Stimulated activated CD8-positive, alpha-beta memory T cell treated with anti-CD3 and anti-CD28 coated beads, Interleukin-15, amount 100 ng/mL, for 1 hour (primary cell): ENCODE data around the gene TIMM10.
A peak's percentile ranks its signal among the peaks of the same experiment; 100 is the strongest.

Experiments used
- DNase-seq: peaks from one replicate; pipeline ENCODE4 v3.0.0-alpha.2; 2020; ENCODE audit warnings: low read depth

The TIMM10 gene

DNA sequence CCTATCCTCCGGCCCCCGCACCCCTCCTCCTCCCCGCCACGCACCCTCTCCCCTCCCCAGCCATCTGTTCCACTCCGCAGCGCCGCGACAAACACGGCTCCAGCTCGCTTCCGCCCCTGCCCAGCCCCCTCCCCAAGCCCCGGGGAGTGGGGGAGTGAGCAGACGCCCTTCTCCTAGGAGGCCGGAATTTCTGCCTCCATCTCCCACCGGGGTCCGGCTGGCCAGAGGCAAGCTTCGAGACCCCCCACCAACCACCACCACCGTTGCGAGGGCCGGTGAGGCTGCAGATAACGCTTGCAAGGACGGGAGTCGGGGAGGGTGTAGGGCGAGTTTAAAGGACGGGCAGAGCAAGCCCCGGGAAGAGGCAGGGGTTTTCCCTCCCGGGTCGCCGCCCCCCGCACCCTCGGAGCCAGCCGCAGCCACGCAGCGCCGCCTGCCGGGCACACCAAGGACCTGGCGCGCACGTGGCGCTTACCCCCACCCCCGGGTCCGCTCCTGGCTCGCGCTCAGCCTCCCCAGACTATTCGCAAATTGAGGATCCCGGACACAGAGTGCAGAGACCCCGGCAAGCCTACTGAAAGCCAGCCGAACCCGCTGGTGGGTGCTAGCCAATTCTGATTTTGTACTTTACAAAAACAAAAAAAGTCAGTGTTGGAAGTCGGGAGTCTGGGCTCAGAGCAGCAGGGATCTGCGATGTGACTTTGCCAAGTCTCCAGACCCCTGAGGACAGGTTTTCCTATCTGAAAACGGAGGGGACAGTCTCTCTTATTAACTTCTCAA is 47.6 kb downstream of the TIMM10 start:
- DNase-seq: peak; percentile 34

DNA sequence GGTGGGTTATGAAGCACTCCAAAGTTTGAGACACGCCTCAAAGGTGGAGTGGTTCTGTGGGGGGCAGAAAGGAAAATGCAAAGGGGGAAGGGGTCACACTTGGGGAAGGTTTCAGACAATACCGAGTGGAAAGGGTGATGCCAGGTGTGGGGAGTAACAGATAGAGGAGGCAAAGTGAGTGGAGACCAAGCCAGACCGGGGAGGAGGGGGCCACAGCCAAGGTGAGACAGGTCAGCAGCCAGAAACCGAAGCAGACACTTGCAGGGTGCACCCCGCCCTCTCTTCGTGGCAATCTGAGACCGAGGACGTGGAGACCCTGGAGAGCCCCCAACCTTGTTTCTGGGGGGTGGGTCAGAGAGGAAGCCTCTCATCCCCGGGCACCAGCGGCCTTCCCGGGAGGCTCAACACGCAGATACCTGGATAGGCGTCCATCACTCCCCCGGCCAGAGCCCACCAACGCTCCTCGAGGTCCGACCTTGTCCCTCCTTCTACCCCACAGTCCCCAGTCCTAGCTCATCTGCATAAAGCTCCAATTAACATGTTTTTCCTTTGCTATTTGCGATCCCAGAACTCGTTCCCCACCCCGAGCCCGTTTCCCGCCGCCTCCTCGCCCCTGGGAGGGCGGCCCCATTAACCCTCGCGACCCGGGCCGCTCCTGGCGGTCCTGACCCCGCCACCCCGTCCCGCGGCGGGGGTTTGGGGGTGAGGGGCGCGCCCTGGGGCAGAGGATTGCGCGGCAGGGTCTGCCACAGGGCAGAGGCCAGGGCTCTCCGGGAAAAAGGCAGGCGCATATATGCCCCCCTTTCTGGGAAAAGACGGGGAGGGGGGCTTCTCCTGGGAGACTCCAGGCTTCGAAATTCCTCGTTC is 48.4 kb downstream of the TIMM10 start:
- no peak for DNase-seq

DNA sequence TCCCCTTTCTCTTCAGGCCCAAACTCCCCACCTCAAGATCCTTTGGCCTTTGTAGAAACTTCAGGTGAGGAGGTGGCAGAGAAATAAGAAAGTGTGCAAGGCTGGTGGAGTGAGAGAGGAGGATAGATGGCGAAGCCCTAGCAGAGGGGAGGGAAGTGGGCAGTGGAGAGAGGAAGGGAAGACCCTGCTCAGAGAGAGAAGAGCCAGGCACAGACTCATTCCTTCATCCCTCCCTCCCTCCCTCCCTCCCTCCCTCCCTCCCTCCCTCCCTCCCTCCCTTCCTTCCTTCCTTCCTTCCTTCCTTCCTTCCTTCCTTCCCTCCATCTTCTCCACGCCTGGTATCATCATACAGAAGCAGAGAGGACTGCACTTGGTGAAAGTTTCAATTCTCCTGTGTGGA is 49.2 kb downstream of the TIMM10 start:
- no peak for DNase-seq

DNA sequence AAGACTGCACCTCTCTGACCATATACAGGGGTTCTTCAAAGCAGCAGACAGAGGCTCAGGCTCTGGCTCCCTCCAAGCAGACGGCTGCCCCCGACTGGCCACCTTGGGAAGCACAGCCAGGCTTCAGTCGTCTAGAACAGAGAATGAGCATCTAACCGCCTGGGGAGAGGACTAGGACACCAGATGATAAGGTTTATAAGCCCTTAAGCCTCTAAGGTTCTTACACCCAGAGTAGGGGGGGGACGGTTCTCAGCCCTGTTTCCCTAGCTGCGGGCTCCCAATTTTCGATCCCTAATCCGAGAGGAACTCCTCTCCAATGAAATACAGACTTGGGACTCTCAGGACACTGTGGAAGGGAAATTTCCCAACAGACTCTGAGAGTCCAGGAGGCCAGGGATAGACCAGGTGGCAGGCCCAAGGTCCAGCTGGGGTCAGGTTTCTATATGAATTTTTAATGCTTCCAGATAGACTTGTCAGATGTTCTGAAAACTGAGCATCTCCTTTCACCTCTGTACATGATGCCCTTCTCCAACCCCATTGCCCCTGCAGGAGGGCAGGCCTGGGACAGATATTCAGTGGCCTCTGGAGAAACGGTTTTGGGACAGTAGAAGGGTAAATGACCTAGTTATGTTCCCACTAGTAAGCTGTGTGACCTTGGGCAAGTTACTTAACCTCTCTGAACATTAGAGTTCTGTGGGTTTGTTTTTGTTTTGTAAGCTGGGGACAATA is 50.0 kb downstream of the TIMM10 start:
- DNase-seq: peak; percentile 44

DNA sequence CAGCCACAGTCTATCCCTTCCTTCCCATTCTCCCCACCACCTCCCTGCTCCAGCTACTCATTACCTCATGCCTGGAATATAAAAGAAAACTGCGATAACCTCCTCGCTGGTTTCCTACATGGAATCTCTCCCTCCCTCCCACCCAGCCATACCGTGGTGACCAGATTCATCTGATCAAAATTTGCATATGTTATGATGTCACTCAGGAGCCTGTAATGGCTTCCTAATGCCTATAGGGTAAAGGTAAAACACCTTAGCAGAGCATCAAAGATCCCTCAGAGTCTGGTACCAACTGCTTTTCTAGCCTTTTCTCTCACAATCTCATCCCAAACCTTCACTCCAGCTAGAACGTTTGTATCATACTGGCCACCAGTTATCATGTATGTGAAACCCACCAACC is 50.6 kb downstream of the TIMM10 start:
- no peak for DNase-seq

DNA sequence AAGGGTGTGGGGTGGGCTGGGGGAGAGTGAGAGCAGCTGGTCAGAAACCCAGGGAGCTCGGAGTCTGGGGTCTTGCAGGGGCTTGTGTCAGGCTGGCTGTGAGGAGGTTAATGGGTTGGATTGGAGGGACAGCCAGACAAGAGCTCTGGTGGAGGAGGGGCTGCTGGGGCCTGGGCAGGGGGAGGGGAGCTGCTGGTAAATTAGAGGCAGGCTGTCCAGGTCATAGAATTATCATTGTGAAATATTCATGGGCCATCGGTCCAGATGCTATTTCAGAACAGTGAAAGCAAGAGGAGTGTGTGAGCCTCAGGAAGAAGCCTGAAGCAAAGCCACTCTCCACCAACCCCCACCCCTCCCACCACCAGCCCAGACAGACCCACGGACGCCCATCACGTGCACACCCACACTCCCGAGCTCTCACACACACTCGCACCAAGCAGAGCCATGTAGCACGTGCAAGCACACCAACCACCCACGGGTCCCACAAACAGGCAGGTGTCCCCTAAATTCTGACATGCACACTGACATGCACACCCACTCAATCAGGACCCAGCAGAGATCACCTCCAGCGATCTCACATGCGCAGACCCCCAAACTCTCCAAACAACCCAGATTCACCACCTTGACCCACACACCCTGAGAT is 51.4 kb downstream of the TIMM10 start:
- DNase-seq: no peak
